CD4-positive, alpha-beta T cell treated with Interleukin-2 at 100 ng/mL for 4 hours (primary cell): ENCODE measurements around the gene GNAZ.

Experiments used
- DNase-seq: peaks from one replicate; pipeline ENCODE4 v3.0.0-alpha.2; 2020; ENCODE audit warnings: low spot score

Gene GNAZ

GRCh38 chr22:23064381-23065068 lies 5.8 kb upstream of the GNAZ start:
- no peak for DNase-seq

DNA sequence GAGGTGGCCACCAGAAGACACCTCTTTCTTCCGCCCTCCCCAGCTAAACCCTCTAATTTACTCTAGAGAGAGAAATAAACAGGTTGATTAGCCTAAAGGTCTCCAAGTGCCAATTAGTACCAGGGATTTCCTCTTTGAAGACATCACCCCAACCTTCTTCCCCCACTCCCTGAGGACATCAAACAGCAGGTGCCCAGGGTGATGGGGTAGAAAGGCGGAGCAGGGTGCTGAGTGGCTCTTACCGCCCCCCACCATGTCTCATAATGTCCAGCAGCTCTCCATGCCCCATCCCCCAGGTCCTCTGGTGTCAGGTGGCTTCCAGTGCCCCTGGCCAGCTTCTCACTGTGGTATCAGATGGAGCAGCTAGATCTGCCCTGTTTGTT lies 5.3 kb upstream of the GNAZ start:
- DNase-seq = no peak

GRCh38 chr22:23065495-23066122 lies 4.7 kb upstream of the GNAZ start:
- DNase-seq = no peak

- DNase-seq = no peak
These were observed 3.9 kb upstream of the GNAZ start for GRCh38 chr22:23066200-23067022.

GRCh38 chr22:23067023-23067650 lies 3.2 kb upstream of the GNAZ start:
- DNase-seq = no peak

GRCh38 chr22:23067691-23068090 lies 2.6 kb upstream of the GNAZ start:
- DNase-seq = no peak

DNA sequence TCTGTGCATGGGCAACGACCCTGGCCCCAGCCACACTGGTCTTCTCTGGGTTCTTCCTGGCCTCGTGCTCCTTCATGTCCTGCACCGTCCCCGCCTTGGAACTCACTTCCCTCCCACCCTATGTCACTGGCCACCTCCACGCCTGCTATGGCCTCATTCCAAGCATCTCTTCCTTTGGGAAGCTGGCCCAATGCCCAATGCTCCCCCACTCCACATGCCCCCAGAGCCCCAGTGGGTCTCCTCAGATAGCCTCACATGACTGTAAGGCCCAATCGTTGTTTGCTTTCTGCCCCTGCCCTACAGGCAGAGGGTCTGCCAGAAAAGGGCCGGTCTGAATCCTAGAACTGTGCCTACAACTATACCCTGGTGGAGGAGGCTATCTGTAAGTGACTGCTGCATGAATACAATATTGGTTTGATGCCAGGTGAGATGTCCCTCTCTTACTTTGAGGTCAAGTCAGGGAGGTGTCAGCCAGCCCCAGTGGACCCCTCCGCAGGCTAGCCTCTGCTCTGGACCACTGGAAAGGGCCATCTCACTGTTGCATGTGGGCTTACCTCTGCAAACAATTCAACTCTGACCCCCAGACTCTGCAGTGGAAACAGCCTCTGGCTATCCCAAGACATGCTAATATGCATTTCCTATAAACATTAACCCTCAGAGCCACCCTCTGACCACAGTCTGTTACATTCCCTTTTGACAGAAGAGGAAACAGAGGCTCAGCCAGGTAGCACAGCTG lies 2.1 kb upstream of the GNAZ start:
- no peak for DNase-seq

DNA sequence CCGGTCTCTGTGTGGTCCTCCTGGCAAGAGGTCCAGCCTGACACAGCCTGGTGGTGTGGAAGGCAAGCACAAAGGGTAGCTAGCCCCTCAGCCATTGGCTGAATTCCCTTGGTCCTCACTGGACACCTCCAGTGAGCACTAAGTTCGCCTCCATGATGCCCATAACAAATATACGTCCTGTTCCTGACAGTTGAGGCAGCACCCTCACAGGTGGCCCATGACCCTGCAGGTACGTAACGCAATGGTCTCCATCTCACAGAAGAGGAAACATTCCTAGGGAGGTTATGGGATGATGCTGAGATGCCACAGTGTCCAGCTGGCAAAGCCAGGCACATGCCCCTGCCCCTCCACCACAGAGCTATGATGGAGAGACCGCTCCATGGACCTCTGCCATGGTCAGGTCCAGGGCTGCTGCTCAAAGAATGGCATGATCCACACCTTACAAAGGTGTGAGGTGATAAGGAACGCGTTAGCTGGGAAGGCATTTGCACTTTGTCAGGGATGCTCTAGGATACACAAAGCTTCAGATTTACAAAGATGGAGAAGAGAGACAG lies 1.4 kb upstream of the GNAZ start:
- DNase-seq = no peak

- DNase-seq = peak; percentile 92
These were observed 589 bp upstream of the GNAZ start for GRCh38 chr22:23069502-23070357.

DNA sequence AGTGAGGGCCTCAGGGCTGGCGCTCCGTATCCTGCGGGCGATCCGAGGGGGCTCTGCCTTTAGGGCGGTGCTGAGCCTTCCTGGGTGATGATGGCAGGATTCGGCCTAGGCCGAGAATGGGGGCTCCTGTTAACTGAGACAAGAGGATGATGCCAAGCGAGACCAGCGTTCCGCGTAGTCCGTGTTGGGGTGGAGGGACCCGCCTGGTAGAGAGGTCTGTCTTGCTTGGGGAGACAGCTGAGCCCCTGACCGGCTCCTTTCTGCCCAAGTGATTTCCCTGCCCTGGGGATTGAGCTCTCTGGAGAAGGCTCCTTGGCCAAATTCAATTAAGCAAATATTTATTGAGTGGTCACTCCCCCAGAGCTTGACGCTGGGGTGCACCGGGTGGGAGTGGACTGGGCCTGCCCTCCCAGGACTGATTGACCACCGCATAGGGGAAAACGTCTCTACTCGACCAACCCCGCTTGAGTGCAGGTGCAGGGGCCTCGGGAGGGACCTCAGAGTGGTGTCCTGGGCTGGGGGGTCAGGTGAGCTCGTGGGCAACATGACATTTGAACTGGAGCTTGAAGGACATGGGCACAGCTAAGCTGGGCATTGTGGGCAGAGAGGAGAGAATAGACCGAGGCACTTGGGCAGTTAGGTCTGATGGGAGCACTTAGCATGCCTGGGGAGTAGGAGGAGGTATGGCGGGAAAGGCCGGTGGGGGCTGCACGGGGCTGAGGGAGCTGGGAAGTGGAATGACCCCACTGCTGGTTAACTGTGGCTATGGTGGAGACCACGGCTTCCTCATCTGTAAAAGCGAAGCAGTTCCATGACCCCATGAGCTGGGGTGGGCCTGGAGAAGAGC lies 1.1 kb downstream of the GNAZ start:
- no peak for DNase-seq

DNA sequence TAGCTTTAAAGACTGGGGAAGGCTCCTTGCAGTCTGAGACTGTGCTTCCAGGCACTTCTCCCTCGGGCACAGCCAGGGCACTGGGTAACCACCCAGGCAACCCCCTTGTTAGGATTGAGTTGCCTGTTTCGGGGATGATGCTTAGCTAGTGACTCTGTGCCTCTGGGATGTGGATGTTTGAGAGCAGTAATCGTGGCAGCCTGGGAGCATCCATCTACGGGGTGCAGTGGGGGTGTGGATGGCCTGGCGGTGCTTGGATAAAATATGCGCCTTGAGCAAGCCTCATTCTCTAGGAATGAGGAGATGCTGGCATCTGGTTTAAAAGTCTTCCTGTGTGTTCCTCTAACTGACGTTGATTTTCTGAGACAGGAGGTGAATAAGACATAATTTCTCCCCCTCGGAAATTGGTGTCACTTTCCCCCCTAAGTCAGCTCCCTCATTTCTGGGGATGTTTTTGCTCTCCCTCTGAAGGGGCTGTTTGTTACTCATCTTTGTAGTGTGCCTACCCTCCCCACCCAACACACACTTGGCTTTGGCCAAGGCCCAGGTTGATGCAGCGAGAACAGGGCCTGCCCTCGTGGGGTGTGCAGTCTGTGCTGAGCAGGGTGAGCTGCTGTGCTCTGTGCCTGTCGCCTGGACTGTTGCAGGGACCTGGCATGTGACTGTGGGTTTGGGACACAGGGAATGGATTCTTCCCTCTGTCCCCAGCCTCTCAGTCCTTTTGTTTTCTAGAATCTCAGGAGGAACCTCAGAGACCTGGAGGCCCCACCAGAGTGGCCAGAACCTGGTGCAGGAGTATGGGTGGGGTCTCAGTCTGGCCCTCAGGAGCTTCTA lies 2.0 kb downstream of the GNAZ start:
- no peak for DNase-seq

- DNase-seq = no peak
These were observed 2.7 kb downstream of the GNAZ start for GRCh38 chr22:23072911-23073491.

- no peak for DNase-seq
These were observed 3.4 kb downstream of the GNAZ start for GRCh38 chr22:23073526-23074229.

- DNase-seq = no peak
These were observed 4.1 kb downstream of the GNAZ start for GRCh38 chr22:23074451-23074850.

GRCh38 chr22:23075050-23075449 lies 4.7 kb downstream of the GNAZ start:
- no peak for DNase-seq

DNA sequence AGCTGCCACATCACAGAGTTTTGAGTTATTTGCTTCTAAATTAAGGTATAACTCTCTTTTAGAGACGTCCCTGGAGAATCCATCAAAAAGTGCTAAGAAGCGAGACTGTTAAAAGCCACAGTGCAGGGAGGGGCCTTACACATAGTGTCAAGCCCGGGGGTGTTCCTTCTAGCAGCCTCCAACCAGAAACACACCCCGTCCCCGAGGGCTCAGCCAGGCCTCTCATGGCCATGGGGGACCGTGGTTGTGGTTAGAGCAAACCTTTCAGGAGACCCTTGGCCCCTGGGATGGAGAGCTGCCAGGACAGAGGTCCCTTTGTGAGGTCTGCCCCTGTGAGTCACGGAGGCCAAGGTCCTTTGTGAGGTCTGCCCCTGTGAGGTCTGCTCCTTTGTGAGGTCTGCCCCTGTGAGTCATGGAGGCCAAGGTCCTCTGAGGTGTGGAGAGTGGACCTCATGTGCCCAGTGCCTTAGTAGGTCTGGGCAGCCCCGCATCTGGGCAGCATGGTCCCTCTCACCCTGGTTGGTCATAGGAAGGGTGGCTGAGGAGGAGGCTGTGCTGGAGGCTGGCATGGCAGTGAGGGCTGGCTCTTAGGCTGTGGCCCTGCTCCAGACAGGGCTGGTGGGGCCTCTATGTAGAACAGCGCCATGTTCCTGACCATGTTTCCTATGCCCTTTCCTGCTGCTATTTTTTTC lies 5.4 kb downstream of the GNAZ start:
- DNase-seq = no peak

GRCh38 chr22:23076896-23077572 lies 6.7 kb downstream of the GNAZ start:
- no peak for DNase-seq
